ENCODE data around the gene ZNF808.

DNA sequence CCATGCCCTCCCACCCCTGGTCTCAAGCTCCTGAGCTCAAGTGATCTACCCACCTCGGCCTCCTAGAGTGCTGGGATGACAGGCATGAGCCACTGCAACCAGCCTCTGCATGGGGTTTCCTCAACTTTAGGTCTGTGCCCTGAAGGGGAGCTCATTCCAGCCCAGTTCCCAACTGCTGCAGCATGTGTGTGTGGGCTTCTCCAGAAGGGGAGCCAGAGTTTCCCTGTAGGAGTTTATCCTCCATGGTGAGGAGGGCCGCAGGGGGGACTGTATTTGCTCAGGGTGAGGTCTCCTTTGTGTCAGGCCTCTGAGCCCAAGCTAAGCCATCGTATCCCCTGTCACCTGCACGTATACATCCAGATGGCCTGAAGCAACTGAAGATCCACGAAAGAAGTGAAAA lies 11.3 kb upstream of the ZNF808 start:
- TF ChIP-seq CTCF (IDR thresholded peaks at IDR 0.05; ENCODE audit: insufficient read depth, low read length, poor library complexity, severe bottlenecking) (no peak), EZH2phosphoT487 (conservative IDR thresholded peaks at IDR 0.05; ENCODE audit: low read length) (no peak)

All from SU-DHL-6 (cell line).